GM19043 (cell line): ENCODE measurements around the gene ASXL3.

ENCODE experiments used
- ATAC-seq: cut with Tn5 transposase; IDR thresholded peaks from one replicate; pipeline ENCODE4 v1.9.1; 2021; ENCODE audit warnings: low read depth; ENCODE audit not compliant: unreplicated experiment

Gene ASXL3

GRCh38 chr18:33577685-33578517, at the start of gene ASXL3:
TSS of gene ASXL3 (plus strand) at chr18:33578219. CDS start at chr18:33578632, 413 bp downstream.
- ATAC-seq, result no peak

GRCh38 chr18:33532978-33533377, 45.0 kb upstream of the ASXL3 start:
- ATAC-seq, result no peak

- no peak for ATAC-seq
Measured at GRCh38 chr18:33536904-33537303, 41.1 kb upstream of the ASXL3 start.

DNA sequence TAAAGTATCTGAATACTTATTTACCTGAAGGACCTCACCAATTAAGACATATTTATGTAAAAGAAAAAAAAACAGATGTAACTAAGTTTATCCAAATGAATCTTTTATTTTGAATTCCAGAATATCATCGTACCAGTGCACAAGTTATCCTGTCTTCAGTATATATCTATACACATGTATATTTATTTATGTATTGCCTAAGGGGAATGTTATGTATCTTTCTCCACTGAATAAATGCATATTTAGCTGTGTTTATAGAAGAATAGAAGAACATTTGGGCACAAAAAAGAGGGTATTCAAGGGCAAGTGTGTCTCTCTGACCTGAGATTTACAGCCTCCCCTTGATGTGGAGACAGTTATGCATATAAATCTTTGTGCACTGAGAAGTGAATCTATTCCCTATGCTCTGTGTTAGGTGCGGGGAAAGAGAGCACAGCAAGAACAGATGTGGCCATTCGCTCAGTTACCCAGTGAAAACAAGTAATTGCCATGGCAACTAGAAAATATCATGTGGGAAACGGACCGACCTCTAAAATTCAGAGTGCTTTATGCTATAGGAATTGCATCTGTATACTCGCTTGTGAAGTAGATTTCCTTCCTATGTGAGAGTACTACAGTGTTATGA, 39.5 kb upstream of the ASXL3 start:
- no peak for ATAC-seq

DNA sequence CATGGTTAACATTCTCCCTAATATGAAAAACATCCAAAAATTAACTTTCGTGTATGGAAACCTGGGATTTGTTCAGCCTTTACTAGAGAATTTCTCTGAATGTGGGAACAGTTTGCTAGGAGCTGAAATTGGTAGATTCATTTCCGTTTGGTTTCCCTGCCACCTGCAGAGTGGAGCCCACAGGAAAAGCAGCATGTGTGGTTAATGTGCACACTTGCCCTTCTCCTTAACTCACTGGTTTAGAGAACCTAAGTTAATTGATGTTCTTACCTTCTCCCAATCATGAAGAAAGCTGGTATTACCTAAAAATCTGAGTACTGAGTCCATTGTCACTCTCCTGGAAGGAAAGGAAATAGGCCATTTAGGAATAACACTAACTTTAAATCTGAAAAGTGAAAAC, 37.6 kb upstream of the ASXL3 start:
- no peak for ATAC-seq

DNA sequence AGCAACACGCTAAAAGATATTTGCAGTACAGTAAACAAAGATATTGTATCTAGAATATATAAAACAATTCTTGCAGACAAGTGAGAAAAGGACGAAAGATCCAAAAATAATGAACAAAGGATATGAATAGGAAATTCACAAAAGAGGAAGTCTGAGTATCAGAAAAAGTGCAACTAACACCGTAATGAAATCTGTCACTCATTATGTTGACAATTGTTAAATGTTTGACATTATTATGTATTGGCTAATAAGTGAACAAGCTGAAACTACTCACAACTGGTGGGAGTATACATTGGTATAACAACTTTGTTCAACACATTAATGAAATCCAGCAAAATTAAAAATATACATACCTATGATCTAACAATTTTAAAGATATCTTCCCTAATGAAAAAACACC, 36.7 kb upstream of the ASXL3 start:
- ATAC-seq, result no peak

GRCh38 chr18:33556846-33557245, 21.2 kb upstream of the ASXL3 start:
- no peak for ATAC-seq

DNA sequence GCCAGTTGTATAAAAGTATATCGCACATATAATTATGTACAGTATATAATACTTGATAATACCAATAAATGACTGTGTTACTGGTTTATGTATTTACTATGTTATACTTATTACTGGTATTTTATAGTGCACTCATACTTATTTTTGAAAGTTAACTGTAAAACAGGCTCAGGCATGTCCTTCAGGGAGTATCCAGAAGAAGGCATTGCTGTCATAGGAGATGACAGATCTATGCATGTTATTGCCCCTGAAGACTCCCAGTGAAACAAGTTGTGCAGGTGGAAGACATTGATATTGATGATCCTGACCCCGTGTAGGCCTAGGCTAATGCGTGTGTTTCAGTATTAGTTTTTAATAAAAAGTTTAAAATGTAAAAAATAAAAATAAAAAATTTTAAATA, 20.3 kb upstream of the ASXL3 start:
- ATAC-seq, result no peak

DNA sequence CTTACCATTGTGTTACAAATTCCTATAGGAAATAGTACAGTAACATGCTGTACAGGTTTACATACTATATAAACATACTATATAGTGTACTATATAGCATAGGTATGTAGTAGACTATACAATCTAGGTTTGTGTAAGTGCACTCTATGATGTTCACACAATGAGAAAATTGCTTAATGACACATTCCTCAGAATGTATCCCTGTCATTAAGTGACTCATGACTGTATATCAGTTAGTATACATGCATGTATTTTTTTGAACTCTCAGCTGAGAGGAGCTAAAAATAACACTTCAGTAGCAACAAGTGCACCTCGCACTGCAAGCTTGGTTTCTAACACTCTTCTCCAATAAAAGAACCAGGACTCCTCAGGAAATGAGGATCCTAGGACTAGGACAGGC, 19.5 kb upstream of the ASXL3 start:
- no peak for ATAC-seq

GRCh38 chr18:33560686-33561370, 17.2 kb upstream of the ASXL3 start:
- no peak for ATAC-seq

DNA sequence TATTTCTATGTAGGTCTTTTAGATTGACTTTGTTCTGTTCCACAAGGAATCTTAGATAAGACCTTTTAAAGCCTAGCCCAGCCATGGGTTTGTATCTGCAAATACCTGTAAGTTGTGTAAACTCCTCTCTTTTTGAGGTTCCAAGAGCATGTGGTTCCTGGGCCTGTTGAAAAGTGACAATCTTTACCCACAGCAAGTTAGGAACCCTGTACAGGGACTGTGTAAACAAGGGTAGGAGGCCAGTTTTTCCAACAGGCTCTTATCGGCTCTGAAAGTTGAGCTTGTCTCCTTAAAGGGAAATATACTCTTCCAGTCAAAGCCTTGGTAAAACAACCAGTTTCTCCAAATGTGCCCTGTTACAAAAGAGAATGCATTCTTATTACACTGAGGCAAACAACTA, 15.3 kb upstream of the ASXL3 start:
- no peak for ATAC-seq

- no peak for ATAC-seq
Measured at GRCh38 chr18:33567705-33568104, 10.3 kb upstream of the ASXL3 start.

GRCh38 chr18:33571998-33572787, 5.8 kb upstream of the ASXL3 start:
- ATAC-seq, result no peak

DNA sequence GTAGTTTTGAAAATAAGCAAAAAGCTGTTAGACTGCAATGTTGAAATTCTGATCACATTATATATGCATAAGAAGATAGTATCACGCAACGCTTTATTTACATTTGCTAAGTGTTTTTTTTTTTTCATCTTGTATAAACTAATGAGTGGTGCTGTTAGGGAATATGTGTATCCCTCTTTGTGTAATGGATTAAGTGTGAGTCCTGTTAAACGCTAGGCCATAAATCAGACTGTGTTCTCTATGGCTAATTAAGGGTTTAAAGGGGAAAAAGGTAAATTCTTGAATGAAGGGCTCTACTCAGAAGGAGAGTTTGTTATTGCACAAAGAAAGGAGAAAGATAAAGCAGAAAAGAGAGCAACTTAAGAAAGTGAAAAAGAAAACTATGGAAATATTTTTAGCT, 4.8 kb upstream of the ASXL3 start:
- no peak for ATAC-seq

DNA sequence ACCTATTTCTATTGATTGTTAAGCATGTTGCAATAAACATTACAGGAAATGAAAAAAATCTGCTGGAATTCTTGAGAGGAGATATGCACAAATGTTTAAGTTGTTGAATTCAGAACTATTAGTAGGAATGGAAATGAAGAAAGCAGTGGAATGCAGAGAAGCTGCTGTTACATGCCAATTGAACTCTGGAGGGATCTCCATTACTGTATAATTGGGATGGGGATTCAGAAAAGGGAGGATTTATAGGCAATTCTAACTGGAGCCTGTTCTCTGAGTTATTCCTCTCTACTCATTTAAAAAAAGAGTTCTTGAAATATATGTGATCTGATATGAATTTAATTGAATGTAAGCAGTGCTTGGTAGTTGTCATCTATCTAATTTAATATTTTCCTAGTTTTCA, 2.6 kb upstream of the ASXL3 start:
- no peak for ATAC-seq

- ATAC-seq, result no peak
Measured at GRCh38 chr18:33576999-33577646, 896 bp upstream of the ASXL3 start.

GRCh38 chr18:33578518-33579348, 714 bp downstream of the ASXL3 start:
- no peak for ATAC-seq

- ATAC-seq, result no peak
Measured at GRCh38 chr18:33579349-33580215, 1.6 kb downstream of the ASXL3 start.

- ATAC-seq, result no peak
Measured at GRCh38 chr18:33580546-33580945, 2.5 kb downstream of the ASXL3 start.
